ENCODE data around the gene MMP2.

Gene MMP2

DNA sequence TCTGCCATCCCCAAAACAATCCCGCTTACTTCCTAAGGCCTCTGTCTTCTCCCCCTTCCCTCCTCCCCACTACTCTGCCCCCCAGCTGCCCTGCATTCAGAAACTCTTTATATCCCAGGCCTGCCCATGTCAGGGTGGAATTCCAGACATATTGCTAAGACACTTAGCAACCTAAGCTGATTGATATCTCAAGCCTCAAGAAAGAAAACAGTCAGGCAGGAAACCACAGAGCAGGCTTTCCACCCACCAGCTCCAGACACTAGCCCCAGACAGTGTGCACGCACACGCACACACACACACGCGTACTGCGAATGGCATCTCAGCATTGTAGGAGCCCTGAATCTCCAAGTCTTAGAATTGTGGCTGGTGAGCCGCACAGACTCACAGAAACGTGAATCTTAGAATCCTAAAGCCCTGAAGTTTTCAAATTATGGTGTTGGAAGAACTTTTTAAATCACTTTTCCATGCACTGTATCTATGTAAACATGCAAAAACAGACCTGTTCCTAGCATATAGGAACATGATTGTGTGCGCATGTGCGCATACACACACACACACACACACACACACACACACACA, 21.0 kb downstream of the MMP2 start:
- H3K27ac ChIP-seq, result no peak overlapping the region
- TF ChIP-seq ZFX (IDR thresholded peaks at IDR 0.05; ENCODE audit: borderline replicate concordance), result no peak
- TF ChIP-seq, protein P1, sequence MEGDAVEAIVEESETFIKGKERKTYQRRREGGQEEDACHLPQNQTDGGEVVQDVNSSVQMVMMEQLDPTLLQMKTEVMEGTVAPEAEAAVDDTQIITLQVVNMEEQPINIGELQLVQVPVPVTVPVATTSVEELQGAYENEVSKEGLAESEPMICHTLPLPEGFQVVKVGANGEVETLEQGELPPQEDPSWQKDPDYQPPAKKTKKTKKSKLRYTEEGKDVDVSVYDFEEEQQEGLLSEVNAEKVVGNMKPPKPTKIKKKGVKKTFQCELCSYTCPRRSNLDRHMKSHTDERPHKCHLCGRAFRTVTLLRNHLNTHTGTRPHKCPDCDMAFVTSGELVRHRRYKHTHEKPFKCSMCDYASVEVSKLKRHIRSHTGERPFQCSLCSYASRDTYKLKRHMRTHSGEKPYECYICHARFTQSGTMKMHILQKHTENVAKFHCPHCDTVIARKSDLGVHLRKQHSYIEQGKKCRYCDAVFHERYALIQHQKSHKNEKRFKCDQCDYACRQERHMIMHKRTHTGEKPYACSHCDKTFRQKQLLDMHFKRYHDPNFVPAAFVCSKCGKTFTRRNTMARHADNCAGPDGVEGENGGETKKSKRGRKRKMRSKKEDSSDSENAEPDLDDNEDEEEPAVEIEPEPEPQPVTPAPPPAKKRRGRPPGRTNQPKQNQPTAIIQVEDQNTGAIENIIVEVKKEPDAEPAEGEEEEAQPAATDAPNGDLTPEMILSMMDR (IDR thresholded peaks at IDR 0.05), result no peak

DNA sequence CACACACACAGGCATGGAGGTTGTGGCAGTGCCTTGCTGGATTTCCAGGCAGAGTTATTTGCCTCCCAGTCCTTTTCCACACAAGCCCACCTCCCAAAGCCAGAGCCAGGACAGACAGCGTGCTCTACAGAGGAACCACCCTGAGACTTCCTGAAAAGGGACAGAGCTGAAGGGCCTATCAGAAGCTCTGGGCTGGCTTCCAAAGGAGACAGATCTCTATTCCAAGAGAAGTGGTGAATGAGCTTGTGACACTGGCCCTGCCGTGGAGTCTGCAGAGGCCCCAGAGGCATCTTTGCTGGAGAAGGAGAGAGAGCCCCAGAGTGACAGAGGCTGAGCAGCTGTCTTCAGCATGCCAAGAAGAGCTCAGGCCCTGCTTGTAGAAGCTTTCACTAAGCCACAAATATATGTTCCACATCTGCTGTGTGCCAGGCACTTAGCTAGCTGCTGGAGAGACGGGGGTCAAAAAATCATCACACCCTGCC, 21.6 kb downstream of the MMP2 start:
- H3K27ac ChIP-seq, result no peak overlapping the region

DNA sequence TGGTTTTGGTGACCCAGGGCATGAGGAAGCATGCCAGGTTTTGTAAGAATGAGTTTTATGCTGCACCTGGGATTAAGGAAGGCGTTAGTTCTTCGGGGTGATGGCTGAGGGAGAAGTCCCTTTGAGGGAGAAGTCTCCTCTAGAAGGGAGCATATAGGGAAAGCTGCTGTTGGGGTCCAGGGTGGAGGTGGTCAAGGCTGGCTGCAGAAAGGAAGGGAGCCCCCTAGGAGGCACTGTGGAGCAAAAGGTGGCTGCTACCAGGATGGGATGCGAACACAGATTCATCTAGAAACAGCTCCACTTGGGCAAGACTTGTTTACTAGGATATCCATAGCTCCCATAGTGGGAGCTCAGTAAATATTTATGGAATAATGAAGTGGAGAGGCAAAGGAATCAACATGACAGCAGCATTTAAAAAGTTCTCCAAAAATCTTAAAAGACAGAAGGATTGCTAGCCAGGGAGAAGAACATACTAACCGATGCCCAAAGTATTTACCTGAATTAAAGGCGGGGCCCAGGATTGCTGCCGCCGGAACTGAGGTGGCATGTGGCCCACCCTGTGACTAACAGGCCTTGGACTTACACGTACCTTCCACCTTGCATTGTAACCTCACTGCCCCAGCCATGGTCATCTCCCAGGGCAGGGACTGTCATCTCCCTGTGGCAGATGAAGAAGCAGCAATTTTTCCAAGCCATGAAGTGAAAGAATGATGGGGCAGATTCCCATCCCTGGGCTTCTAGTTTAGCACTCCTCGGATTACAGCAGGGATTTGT, 22.7 kb downstream of the MMP2 start:
- H3K27ac ChIP-seq, result no peak overlapping the region
- no peak for TF ChIP-seq ZFX (IDR thresholded peaks at IDR 0.05; ENCODE audit: borderline replicate concordance)
- TF ChIP-seq, protein P1 (IDR thresholded peaks at IDR 0.05), result peak; percentile 19; the same call in 1 of the 2 replicates

More for the DNA sequence above, 21.6 kb downstream of the MMP2 start:
- TF ChIP-seq, protein P1 (IDR thresholded peaks at IDR 0.05), result no peak
- no peak for TF ChIP-seq ZFX (IDR thresholded peaks at IDR 0.05; ENCODE audit: borderline replicate concordance)

- TF ChIP-seq ZFX (IDR thresholded peaks at IDR 0.05; ENCODE audit: borderline replicate concordance), result no peak
- TF ChIP-seq, protein P1 (IDR thresholded peaks at IDR 0.05), result no peak
- H3K27ac ChIP-seq, result no peak overlapping the region
These were observed 23.9 kb downstream of the MMP2 start for GRCh38 chr16:55502801-55503366.

DNA sequence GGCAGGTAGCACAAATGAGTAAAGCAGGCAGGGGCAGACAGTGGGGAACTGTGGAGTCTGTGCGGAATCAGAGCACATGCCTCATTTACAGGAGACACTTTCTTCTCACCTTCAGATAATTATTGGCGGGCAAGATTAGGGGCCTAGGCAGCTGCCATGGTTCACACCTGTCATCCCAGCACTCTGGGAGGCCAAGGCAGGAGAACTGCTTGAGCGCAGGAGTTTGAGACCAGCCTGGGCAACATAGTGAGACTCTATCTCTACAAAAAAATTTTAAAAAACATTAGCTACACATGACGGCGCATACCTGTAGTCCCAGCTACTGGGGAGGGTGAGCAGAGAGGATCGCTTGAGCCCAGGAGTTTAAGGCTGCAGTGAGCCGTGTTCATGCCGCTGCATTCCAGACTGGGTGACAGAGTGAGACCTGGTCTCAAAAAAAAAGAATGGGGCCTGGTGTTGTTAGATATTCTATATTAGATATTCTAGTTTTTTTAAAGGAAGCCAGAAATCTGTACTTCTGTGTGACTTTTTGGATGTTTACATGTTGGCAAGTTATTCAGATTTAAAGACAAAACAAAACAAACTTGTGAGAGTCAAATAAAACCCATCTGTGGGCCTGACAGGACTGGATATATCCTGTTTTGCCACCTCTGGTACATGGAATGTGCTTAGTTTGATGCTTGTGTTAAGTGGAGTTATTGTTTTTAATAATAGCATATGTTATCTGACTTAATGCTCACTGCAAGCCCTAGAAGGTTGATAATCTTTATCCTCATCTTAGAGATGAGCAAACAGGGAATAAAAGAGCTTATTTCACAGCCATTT, 24.9 kb downstream of the MMP2 start:
- H3K27ac ChIP-seq, result no peak overlapping the region
- TF ChIP-seq, protein P1 (IDR thresholded peaks at IDR 0.05), result no peak
- no peak for TF ChIP-seq ZFX (IDR thresholded peaks at IDR 0.05; ENCODE audit: borderline replicate concordance)

- TF ChIP-seq, protein P1 (IDR thresholded peaks at IDR 0.05), result no peak
- TF ChIP-seq ZFX (IDR thresholded peaks at IDR 0.05; ENCODE audit: borderline replicate concordance), result no peak
- H3K27ac ChIP-seq, result no peak overlapping the region
These were observed 26.5 kb downstream of the MMP2 start for GRCh38 chr16:55505333-55506015.
